HG03378 (cell line): Measurements from ENCODE around the gene REV1.
"Not testable (repeated sequence)": the region's sequence is repeated elsewhere in the genome, so short reads cannot be mapped to it uniquely, and the experiment has no call there.

Experiments used
- ATAC-seq: cut with Tn5 transposase; IDR thresholded peaks from one replicate; pipeline ENCODE4 v1.9.1; 2021; ENCODE audit warnings: mild to moderate bottlenecking, moderate library complexity; ENCODE audit not compliant: unreplicated experiment

The REV1 gene

DNA sequence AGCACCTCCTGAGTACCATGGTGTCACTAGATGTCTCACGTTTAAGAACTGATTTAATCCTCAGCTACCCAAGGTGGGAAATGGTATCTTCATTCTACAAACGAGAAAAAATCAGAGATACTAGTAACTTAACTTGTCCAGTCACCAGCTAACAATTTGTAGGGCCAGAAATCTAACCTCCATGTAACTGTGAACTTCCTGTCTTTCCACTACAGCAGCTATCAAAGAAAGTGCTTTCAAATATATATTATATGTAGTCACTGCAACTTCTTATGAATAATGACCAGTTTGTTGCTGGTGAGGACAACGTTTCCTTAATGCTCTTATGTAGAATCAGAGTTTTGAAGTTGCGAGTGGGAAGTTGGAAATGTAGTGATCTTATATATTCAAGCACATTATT lies 1.9 kb downstream of the REV1 start:
- no peak for ATAC-seq

DNA sequence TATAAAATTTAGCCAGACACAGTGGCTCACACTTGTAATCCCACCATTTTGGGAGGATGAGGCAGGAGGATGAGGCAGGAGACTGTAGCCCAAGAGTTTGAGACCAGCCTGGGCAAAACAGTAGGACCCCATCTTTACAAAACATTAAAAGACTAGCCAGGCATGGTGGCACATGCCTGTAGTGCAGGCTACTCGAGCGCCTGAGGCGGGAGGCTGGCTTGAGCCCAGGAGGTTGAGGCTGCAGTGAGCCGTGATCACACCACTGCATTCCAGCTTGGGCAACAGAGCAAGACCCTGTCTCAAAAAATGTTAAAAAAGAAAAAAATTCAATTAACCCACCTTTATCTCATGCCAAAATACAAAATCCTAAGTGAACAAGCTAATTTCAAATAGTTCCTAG lies 4.0 kb downstream of the REV1 start:
- no peak for ATAC-seq

GRCh38 chr2:99485411-99485810 lies 4.4 kb downstream of the REV1 start:
- no peak for ATAC-seq

- no peak for ATAC-seq
Observed at GRCh38 chr2:99484205-99484604, 5.6 kb downstream of the REV1 start.

DNA sequence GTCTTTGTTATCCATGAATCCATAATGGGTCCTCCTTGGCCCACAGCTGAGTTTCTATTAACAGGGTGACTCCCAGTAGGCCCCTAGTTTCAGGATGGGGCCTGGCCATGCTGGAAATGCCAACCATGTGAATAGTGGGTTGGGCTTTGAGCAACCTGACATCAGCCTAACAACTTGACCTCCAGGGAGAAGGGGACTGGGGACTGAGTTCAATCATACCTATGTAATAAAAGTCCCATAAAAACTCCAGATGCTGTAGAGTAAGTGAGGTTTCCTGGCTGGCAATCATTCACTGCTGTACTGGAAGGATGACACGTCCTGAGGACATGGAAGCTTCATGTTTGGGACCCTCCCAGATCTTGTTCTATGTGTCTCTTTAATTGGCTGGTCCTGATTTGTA lies 7.9 kb downstream of the REV1 start:
- no peak for ATAC-seq

DNA sequence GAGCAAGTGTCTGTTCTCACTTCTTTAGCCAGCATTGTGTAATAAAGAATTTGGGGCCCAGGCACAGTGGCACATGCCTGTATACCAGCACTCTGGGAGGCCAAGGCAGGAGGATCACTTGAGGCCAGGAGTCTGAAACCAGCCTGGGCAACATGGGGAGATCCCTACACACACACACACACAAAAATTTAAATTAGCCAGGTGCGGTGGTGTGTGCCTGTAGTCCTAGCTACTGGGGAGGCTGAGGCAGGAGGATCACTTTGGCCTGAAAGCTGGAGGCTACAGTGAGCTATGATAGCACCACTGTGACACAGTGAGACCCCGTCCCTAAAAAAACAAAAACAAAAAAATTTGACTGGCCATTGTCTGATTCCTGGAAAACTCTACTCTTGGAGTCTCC lies 8.3 kb downstream of the REV1 start:
- ATAC-seq = no peak

DNA sequence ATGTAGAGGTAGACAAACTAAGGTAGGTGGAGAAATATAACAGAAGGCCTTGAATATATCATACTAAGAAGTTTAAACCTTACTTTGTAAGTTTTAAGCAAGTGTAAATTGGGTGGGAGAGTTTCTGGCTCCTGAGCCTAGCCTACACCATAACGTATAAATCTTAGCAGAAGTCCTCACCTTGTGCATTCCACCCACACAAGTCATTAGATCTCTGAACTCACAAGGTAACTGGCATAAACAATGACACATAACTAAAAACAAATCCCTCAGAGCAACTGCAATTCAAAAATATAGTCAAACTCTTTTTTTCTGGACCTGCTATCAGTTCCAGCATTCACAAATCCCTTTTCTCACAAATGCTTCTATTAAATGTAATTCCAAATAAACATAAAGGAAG lies 9.4 kb downstream of the REV1 start:
- ATAC-seq = no peak

DNA sequence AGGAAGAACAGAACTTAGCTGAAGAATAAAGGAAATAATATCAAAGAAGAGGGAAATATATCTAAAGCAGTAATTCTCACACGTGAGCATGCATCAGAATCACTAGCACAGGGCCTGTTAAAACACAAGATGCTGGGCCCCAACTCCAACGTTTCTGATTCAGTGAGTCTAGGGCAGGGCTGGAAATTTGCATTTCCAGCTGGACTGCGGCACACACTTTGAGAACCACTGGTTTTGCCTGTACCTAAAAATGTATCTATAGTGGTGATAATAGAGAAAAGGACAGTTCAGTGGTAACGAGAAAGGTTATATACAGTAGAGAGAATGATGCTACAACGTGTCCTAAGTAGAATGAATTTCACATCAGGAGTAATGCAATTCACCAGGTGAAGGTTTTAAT lies 11.2 kb downstream of the REV1 start:
- ATAC-seq = no peak

- ATAC-seq = no peak
Observed at GRCh38 chr2:99477054-99477453, 12.8 kb downstream of the REV1 start.

- ATAC-seq = no peak
Observed at GRCh38 chr2:99476629-99477028, 13.2 kb downstream of the REV1 start.

GRCh38 chr2:99475095-99475494 lies 14.7 kb downstream of the REV1 start:
- not testable (repeated sequence) for ATAC-seq

DNA sequence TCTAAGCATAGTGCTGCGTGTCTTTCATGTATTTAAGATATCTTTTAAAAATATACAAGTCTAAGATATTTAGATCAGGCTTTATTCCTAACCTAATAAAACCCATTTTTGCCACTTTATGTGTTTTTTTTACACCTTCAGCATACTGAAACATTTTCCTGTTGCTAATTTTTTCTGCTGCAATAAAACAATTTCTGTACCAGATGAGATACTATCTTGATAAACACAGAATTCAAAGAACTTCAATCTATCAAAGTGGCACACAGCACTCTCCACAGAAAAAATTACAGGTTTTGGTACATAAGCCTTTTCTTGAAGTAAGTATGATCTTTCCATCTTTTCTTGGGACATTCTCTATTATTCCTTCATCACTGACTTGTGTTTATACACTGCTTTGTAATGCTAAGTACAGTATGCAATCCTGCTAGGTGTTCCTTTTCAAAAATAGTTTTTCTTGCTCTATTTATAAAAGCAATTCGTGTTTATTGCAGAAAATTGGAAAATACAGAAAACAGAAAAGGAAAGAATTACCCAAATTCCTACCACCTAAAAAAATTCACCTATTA lies 16.2 kb downstream of the REV1 start:
- ATAC-seq = no peak

GRCh38 chr2:99472600-99472960 lies 17.2 kb downstream of the REV1 start:
- no peak for ATAC-seq

DNA sequence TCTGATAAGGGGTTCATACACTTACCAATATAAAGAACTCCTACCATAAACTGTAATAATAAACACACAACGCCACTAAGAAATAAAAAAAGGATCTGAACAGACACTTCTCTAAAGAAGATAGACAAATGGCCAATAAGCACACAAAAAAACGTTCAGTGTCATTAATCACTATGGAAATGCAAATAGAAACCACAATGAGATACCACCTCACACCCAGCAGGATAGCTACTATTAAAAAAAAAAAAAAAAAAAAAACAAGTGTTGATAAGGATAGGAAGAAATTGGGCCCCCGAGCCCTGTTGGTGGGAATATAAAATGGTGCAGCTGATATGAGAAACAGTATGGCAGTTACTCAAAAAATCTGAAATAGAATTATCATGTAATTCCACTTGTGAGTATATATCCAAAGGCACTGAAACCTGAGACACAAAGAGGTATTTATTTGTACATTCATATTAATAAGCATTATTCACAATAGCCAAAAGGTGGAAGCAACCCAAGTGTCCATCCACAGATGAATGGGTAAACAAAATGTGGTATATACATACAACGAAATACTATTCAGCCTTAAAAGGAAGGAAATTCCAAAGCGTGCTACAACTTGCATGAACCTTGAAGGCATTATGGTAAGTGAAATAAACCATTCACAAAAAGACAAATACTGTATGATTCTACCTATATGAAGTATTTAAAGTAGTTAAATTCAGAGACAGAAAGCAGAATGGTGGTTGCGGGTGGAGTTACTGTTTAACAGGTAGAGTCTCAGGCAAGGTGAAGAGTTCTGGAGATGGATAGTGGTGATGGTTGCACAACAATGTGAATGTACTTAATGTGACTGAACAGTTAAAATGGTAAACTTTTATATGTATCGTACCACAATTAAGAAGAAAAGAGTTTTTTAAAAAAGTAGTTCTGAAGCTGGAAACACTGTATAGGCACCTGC lies 17.9 kb downstream of the REV1 start:
- no peak for ATAC-seq

DNA sequence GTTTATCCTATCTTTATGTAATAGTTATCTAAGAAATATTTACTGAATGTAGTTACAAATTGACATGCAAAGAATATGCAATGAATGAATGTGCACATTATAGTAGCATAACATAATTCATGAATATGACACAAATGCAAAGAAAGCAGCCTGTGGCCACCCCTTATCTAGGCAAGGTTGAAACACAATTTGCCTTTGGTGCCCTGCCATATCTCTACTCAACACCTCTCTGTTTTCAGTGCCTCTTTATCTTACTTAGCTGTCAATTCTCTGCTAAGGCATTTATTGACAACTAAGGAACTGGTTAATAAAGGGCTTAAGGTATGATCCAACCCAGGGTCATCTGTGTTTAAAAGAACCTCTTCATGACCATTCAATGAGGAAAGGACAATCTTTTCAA lies 18.9 kb downstream of the REV1 start:
- ATAC-seq = no peak

GRCh38 chr2:99470459-99470858 lies 19.4 kb downstream of the REV1 start:
- not testable (repeated sequence) for ATAC-seq

DNA sequence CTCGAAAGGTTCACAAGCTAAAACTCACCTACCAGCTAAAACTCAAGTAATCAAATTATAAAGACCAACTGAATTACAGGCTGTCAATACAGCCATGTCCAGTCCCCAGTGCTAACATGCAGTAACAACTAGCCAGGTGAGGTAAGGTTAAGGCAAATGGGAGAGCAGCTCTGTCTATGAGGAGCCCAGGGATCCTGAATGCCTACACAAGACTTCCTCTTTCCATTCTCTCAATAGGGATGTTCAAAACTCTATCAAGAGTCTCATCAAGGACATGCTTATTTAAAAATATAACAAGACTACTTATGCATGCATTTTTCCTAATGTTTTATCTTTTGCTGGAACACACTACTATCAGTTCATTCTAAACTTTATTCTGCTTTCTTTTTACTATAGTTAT lies 20.4 kb downstream of the REV1 start:
- no peak for ATAC-seq

- ATAC-seq = no peak
Observed at GRCh38 chr2:99468155-99468554, 21.7 kb downstream of the REV1 start.

- no peak for ATAC-seq
Observed at GRCh38 chr2:99467390-99467789, 22.4 kb downstream of the REV1 start.

DNA sequence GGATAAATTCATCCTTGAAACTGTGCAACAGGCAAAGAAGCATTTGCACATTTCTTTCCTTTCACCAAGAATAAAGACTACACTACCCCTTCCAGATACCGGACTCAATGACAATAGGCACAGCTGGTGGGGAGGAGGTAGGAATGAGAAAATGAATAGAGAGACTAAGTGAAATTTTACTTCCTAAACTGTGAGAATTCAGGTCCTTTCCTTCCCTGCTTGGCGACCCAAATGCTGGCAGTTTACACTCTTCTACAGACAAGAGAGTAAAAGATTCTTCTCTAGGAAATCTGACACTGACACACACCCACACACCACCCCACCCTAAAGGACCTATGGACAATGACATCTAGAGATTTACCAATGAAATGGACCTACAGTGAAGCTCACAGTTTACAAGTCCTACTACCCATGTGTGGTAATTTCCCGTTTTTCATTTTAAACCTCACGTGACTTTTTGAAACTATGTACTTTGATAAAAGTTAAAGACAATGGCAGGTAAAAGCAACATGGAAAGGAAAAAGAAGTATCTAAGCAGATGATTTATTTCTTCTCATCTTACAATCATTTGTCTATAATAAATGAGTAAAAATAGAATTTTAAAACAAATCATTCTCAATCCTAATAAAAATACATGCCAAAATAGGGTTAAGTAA lies 27.9 kb downstream of the REV1 start:
- ATAC-seq = no peak

DNA sequence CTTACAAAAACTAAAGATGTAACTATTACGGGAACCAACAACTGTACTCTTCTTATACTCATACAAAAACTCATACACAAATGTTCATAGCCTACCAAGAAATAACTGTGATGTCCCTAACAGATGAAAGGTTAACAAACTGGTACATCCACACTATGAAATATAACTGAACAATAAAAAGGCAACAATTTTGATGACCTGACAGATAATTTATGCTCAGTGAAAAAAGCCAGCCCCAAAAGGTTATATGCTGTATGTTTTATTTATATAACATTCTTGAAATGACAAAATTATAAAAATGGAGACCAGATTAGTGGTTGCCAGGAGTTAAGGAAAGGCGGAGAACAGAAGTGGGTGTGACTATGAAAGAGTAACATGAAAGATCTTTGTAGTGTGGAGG lies 31.3 kb downstream of the REV1 start:
- ATAC-seq = no peak

- ATAC-seq = no peak
Observed at GRCh38 chr2:99451686-99452085, 38.1 kb downstream of the REV1 start.
